GM19240 (cell line): ENCODE results near the gene NDUFA13.

Source experiments
- DNase-seq: peaks from one replicate; pipeline ENCODE4 v3.0.0; 2011; ENCODE audit warnings: low spot score; ENCODE audit not compliant: insufficient read length

The NDUFA13 gene

GRCh38 chr19:19566306-19566705 lies 50.3 kb downstream of the NDUFA13 start:
- DNase-seq: no peak

GRCh38 chr19:19567391-19567790 lies 51.4 kb downstream of the NDUFA13 start:
- DNase-seq: no peak

- no peak for DNase-seq
Observed at GRCh38 chr19:19568802-19569756, 53.1 kb downstream of the NDUFA13 start.

- DNase-seq: no peak
Observed at GRCh38 chr19:19570571-19570970, 54.5 kb downstream of the NDUFA13 start.

GRCh38 chr19:19571071-19571786 lies 55.2 kb downstream of the NDUFA13 start:
- DNase-seq: no peak

GRCh38 chr19:19575411-19575810 lies 59.4 kb downstream of the NDUFA13 start:
- no peak for DNase-seq
